IMR-90 (cell line): ENCODE results near the gene CFAP126. TPM values are rescaled to one million over a fixed set of nuclear protein-coding genes. Genes with fewer than 3 reads are reported as not detected.

ENCODE experiments used
- ATAC-seq: fragments of 200-7000 bp; cut with Tn5 transposase; 2 replicates; pipeline ENCODE4 v1.9.1; 2020; ENCODE audit warnings: low read depth, mild to moderate bottlenecking, moderate library complexity
- BruUV-seq: library from RNA; stranded (reverse); fragments of 400-500 nt; replicated peaks from 2 replicates; lab custom pipeline; 2021; lab: Mats Ljungman, UMichigan
- CTCF ChIA-PET: fragments of 300-600 bp; formaldehyde crosslinking; extraction: SDS; loops from one replicate; lab custom pipeline; 2021; ENCODE audit warnings: antibody characterized with exemption; lab: Yijun Ruan, JAX
- POLR2A ChIA-PET: fragments of 300-600 bp; sonication (Branson Sonifier 250); formaldehyde crosslinking; loops from one replicate; lab custom pipeline; 2022; ENCODE audit warnings: antibody characterized with exemption; ENCODE audit not compliant: unreplicated experiment; lab: Charles Lee
- DNase-seq: peaks from one replicate; pipeline ENCODE4 v3.0.0; 2013
- H2AFZ ChIP-seq: replicated peaks from 2 replicates; pipeline ENCODE3; 2013; ENCODE audit warnings: low read length, mild to moderate bottlenecking; ENCODE audit not compliant: poor library complexity
- H2AK5ac ChIP-seq: 2 replicates; pipeline ENCODE4 v1.6.1; 2013; ENCODE audit warnings: low read depth, low read length, inconsistent platforms
- H2AK9ac ChIP-seq: replicated peaks from 2 replicates; pipeline ENCODE3; 2013; ENCODE audit warnings: mild to moderate bottlenecking, low read depth, low read length, moderate library complexity; ENCODE audit not compliant: poor library complexity
- H2BK120ac ChIP-seq: 2 replicates; pipeline ENCODE4 v1.6.1; 2013; ENCODE audit warnings: low read depth, low read length, inconsistent platforms
- H2BK15ac ChIP-seq: 3 replicates; pipeline ENCODE4 v1.6.1; 2013; ENCODE audit warnings: low read depth, low read length, inconsistent platforms
- H2BK20ac ChIP-seq: 2 replicates; pipeline ENCODE4 v1.6.1; 2013; ENCODE audit warnings: low read depth, mild to moderate bottlenecking, inconsistent platforms, low read length, moderate library complexity
- H2BK5ac ChIP-seq: 2 replicates; pipeline ENCODE4 v1.6.1; 2013; ENCODE audit warnings: mild to moderate bottlenecking, low read depth, low read length, inconsistent platforms; ENCODE audit not compliant: poor library complexity, severe bottlenecking
- H3K14ac ChIP-seq: replicated peaks from 2 replicates; pipeline ENCODE4 v1.6.1; 2013; ENCODE audit warnings: low read depth, low read length, inconsistent platforms
- H3K18ac ChIP-seq: 2 replicates; pipeline ENCODE4 v1.6.1; 2013; ENCODE audit warnings: low read depth, low read length, control low read depth
- H3K23ac ChIP-seq: 2 replicates; pipeline ENCODE4 v1.6.1; 2013; ENCODE audit warnings: low read depth, low read length, inconsistent platforms
- H3K27ac ChIP-seq: 2 replicates; pipeline ENCODE4 v1.5.1; 2013; ENCODE audit warnings: mild to moderate bottlenecking, control low read depth, low read length; ENCODE audit not compliant: insufficient read depth
- H3K27me3 ChIP-seq: 2 replicates; pipeline ENCODE4 v1.6.1; 2013; ENCODE audit warnings: low read length; ENCODE audit not compliant: control insufficient read depth, insufficient read depth
- H3K36me3 ChIP-seq: 2 replicates; pipeline ENCODE4 v1.6.1; 2013; ENCODE audit warnings: low read length, mixed read lengths; ENCODE audit not compliant: control insufficient read depth, insufficient read depth
- H3K4ac ChIP-seq: 2 replicates; pipeline ENCODE4 v1.6.1; 2013; ENCODE audit warnings: low read depth, low read length, inconsistent platforms
- H3K4me1 ChIP-seq: 2 replicates; pipeline ENCODE4 v1.6.1; 2013; ENCODE audit warnings: low read length, mixed read lengths; ENCODE audit not compliant: control insufficient read depth, insufficient read depth
- H3K4me2 ChIP-seq: 2 replicates; pipeline ENCODE4 v1.6.1; 2013; ENCODE audit warnings: low read depth, mild to moderate bottlenecking, control low read depth, low read length, moderate library complexity
- H3K4me3 ChIP-seq: 2 replicates; pipeline ENCODE4 v1.5.1; 2013; ENCODE audit warnings: low read depth, mild to moderate bottlenecking, control low read depth, low read length, moderate library complexity; ENCODE audit not compliant: insufficient read depth
- H3K56ac ChIP-seq: 2 replicates; pipeline ENCODE4 v1.6.1; 2013; ENCODE audit warnings: low read length, inconsistent platforms; ENCODE audit not compliant: insufficient read depth; ENCODE audit errors: extremely low read depth
- H3K79me1 ChIP-seq, 2 experiments: 2 replicates each; pipeline ENCODE4 v1.6.1; 2013; ENCODE audit warnings: low read length in 2 of 2, inconsistent platforms in 1 of 2, low read depth in 1 of 2
- H3K9ac ChIP-seq: 2 replicates; pipeline ENCODE4 v1.6.1; 2013; ENCODE audit warnings: low read depth, low read length, control low read depth
- H3K9me1 ChIP-seq: 2 replicates; pipeline ENCODE4 v1.6.1; 2013; ENCODE audit warnings: low read length, inconsistent platforms; ENCODE audit not compliant: insufficient read depth
- H3K9me3 ChIP-seq: 2 replicates; pipeline ENCODE4 v1.6.1; 2013; ENCODE audit warnings: low read length; ENCODE audit not compliant: control insufficient read depth, insufficient read depth
- H4K20me1 ChIP-seq: 2 replicates; pipeline ENCODE4 v1.6.1; 2013; ENCODE audit warnings: low read length, inconsistent platforms; ENCODE audit not compliant: insufficient read depth
- H4K5ac ChIP-seq: 2 replicates; pipeline ENCODE4 v1.6.1; 2013; ENCODE audit warnings: mild to moderate bottlenecking, low read depth, low read length, control low read depth
- H4K8ac ChIP-seq, 2 experiments: 2 replicates each; pipeline ENCODE4 v1.6.1; 2013; ENCODE audit warnings: low read depth in 2 of 2, low read length in 2 of 2, control low read depth in 1 of 2, inconsistent platforms in 1 of 2
- H4K91ac ChIP-seq: 2 replicates; pipeline ENCODE4 v1.6.1; 2013; ENCODE audit warnings: low read depth, low read length, inconsistent platforms; ENCODE audit not compliant: insufficient read depth
- BHLHE40 ChIP-seq: fragments of 150-350 bp; IDR thresholded peaks from 2 replicates; pipeline ENCODE4 v1.6.1; 2016; ENCODE audit warnings: mild to moderate bottlenecking, low read depth, low read length
- CEBPB ChIP-seq: IDR thresholded peaks from 2 replicates; pipeline ENCODE4 v1.6.1; 2012; ENCODE audit warnings: low read depth, low read length, improper control_type of control experiment
- CHD1 ChIP-seq: IDR thresholded peaks from 2 replicates; pipeline ENCODE4 v1.6.1; 2012; ENCODE audit warnings: low read depth, low read length, improper control_type of control experiment
- ELK1 ChIP-seq: fragments of 150-350 bp; IDR thresholded peaks from 2 replicates; pipeline ENCODE4 v1.6.1; 2016; ENCODE audit warnings: low read depth, mild to moderate bottlenecking, low read length, moderate library complexity, borderline replicate concordance
- FOS ChIP-seq: fragments of 150-350 bp; IDR thresholded peaks from 2 replicates; pipeline ENCODE4 v1.6.1; 2016; ENCODE audit warnings: low read depth, low read length
- MAFK ChIP-seq: IDR thresholded peaks from 2 replicates; pipeline ENCODE4 v1.6.1; 2012; ENCODE audit warnings: low read depth, low read length, improper control_type of control experiment
- MAZ ChIP-seq: IDR thresholded peaks from 2 replicates; pipeline ENCODE4 v1.6.1; 2012; ENCODE audit warnings: low read depth, mild to moderate bottlenecking, low read length, improper control_type of control experiment, moderate library complexity, borderline replicate concordance
- MXI1 ChIP-seq: IDR thresholded peaks from 2 replicates; pipeline ENCODE4 v1.6.1; 2012; ENCODE audit warnings: low read depth, mild to moderate bottlenecking, low read length, moderate library complexity, borderline replicate concordance
- NFE2L2 ChIP-seq: fragments of 150-350 bp; IDR thresholded peaks from 2 replicates; pipeline ENCODE4 v1.6.1; 2016; ENCODE audit warnings: low read depth, mild to moderate bottlenecking, low read length
- POLR2A ChIP-seq: IDR thresholded peaks from 2 replicates; pipeline ENCODE4 v1.6.1; 2012; ENCODE audit warnings: mild to moderate bottlenecking, low read depth, low read length
- RAD21 ChIP-seq: IDR thresholded peaks from 2 replicates; pipeline ENCODE4 v1.6.1; 2012; ENCODE audit warnings: low read length, improper control_type of control experiment
- RCOR1 ChIP-seq: IDR thresholded peaks from 2 replicates; pipeline ENCODE4 v1.6.1; 2012; ENCODE audit warnings: mild to moderate bottlenecking, low read length, improper control_type of control experiment; ENCODE audit not compliant: insufficient replicate concordance
- RFX5 ChIP-seq: IDR thresholded peaks from 2 replicates; pipeline ENCODE4 v1.8.0; 2012; ENCODE audit warnings: low read depth, mild to moderate bottlenecking, low read length, moderate library complexity
- SMC3 ChIP-seq: fragments of 150-350 bp; IDR thresholded peaks from 2 replicates; pipeline ENCODE4 v1.6.1; 2016; ENCODE audit warnings: low read depth, mild to moderate bottlenecking, antibody characterized with exemption, low read length, moderate library complexity
- USF2 ChIP-seq: fragments of 150-350 bp; IDR thresholded peaks from 2 replicates; pipeline ENCODE4 v1.6.1; 2017; ENCODE audit warnings: mild to moderate bottlenecking, antibody characterized with exemption, low read length, low read depth
- WGBS, 2 experiments: methylation state at CpG; one replicate each; pipeline versions ENCODE4 v1.1.5 to v1.1.7; 2013; ENCODE audit warnings: missing lambda C conversion rate in 2 of 2; ENCODE audit not compliant: insufficient read length in 1 of 2; ENCODE audit errors: extremely low coverage in 2 of 2; 5-methylcytosine and 5-hydroxymethylcytosine counted together
- dilution Hi-C: fragments of 300-500 bp; cut with HindIII; formaldehyde crosslinking; loops from one replicate; pipeline ENCODE4 v1.14.3; 2018; ENCODE audit warnings: low sequenced_read_pairs; ENCODE audit not compliant: unreplicated experiment
- in situ Hi-C: fragments of 300-500 bp; cut with MboI; formaldehyde crosslinking; loops from 3 replicates; pipeline ENCODE4 v1.14.3; 2019; ENCODE audit warnings: low sequenced_read_pairs, inconsistent platforms, mixed read lengths
- intact Hi-C: fragments of 100-400 bp; cut with micrococcal nuclease; formaldehyde crosslinking; loops from 2 replicates; pipeline ENCODE4 v1.10.0; 2022
- polyA plus RNA-seq, 3 experiments: library from polyadenylated mRNA; depleted of rRNA; stranded (reverse); fragments of >200 nt; gene quantifications; 2 replicates each; pipeline ENCODE4 v1.2.3, GENCODE V29; 2012; ENCODE audit warnings: low replicate concordance in 1 of 3
- total RNA-seq: library from RNA; depleted of rRNA; stranded (reverse); fragments of >200 nt; gene quantifications from 2 replicates; pipeline ENCODE4 v1.2.3, GENCODE V29; 2012
- TF ChIP-seq, protein P1 (sequence below): conservative IDR thresholded peaks from 2 replicates; pipeline ENCODE4 v1.5.1; 2012; ENCODE audit warnings: mild to moderate bottlenecking, low read depth, low read length, improper control_type of control experiment

The CFAP126 gene
- total and polyA plus RNA-seq, 2 of the 4 experiments (the other 2 are of a cell fraction) = not detected

DNA sequence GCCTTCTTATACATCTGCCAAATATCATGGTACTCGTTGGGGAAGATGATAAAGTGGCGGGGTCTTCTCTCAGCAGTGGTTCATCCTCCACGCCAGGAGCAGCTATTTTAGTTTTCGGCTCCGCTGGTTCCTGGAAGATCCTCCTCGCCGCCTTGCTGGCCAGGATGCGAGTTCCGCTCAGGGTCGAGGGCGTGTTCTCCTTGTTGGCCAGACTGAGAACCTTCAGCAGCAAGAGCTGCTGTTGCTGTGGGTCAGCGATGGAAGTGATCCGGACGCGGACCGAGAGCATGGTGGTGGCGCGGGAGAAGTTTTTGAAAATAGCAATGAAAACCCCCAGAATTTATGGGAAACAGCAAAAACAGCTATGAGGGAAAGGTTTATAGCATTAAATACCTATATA is 11.4 kb upstream of the CFAP126 start:
- in situ Hi-C loops = no loop called here
- Histone ChIP-seq H3K27ac (no peak overlapping the region), H3K4me1 (no peaks in the 10 kb centered on the region), H3K18ac (no peak overlapping the region), H3K9me1 (no peaks in the 10 kb centered on the region), H3K36me3 (no peaks in the 10 kb centered on the region), H2AFZ (peak overlapping the region; percentile 80), H2AK5ac (no peak overlapping the region), H3K23ac (no peak overlapping the region), H2AK9ac (no peak overlapping the region), H3K4ac (0 out of 2 replicates have a peak overlapping the region, but pooled peaks have one; percentile 28), H3K4me3 (peak overlapping the region; percentile 37), H2BK5ac (no peak overlapping the region), H3K79me1 (no peaks in the 10 kb centered on the region), H3K4me2 (peak overlapping the region; percentile 74), H3K9ac (no peak overlapping the region), H4K5ac (peak overlapping the region; percentile 72; the same call in 1 of the 2 replicates), H4K8ac (peak overlapping the region; percentile 57 to 69; a peak in 2 of 4 replicates), H2BK20ac (no peak overlapping the region), H3K9me3 (no peaks in the 10 kb centered on the region), H4K91ac (no peak overlapping the region), H2BK120ac (no peak overlapping the region), H3K14ac (no peak overlapping the region), H3K56ac (no peak overlapping the region), H2BK15ac (no peak overlapping the region), H3K27me3 (no peaks in the 10 kb centered on the region), H4K20me1 (no peaks in the 10 kb centered on the region)
- ATAC-seq (peak; percentile 65), DNase-seq (peak; percentile 42)
- WGBS, 2 experiments = 48% methylated on average over 3 of the region's 18 CpGs; no CpG with 5 or more reads in 1 of the 2 experiments
- no TSS peak for BruUV-seq
- intact Hi-C loops = no loop called here
- POLR2A ChIA-PET = no interaction called here
- TF ChIP-seq NFE2L2 = no peak
- TF ChIP-seq RFX5 = no peak
- TF ChIP-seq MAZ = no peak
- no peak for TF ChIP-seq RCOR1
- TF ChIP-seq POLR2A = no peak
- no peak for TF ChIP-seq USF2
- no peak for TF ChIP-seq CEBPB
- no peak for TF ChIP-seq MXI1
- no peak for TF ChIP-seq MAFK
- TF ChIP-seq, protein P1, sequence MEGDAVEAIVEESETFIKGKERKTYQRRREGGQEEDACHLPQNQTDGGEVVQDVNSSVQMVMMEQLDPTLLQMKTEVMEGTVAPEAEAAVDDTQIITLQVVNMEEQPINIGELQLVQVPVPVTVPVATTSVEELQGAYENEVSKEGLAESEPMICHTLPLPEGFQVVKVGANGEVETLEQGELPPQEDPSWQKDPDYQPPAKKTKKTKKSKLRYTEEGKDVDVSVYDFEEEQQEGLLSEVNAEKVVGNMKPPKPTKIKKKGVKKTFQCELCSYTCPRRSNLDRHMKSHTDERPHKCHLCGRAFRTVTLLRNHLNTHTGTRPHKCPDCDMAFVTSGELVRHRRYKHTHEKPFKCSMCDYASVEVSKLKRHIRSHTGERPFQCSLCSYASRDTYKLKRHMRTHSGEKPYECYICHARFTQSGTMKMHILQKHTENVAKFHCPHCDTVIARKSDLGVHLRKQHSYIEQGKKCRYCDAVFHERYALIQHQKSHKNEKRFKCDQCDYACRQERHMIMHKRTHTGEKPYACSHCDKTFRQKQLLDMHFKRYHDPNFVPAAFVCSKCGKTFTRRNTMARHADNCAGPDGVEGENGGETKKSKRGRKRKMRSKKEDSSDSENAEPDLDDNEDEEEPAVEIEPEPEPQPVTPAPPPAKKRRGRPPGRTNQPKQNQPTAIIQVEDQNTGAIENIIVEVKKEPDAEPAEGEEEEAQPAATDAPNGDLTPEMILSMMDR = no peak
- no peak for TF ChIP-seq RAD21
- TF ChIP-seq CHD1 = no peak
- TF ChIP-seq ELK1 = no peak
- no peak for TF ChIP-seq FOS
- no peak for TF ChIP-seq SMC3
- TF ChIP-seq BHLHE40 = no peak
- CTCF ChIA-PET = no interaction called here
- dilution Hi-C loops = no loop called here
